Measurements from ENCODE around the gene SEC61B. TPM values are rescaled to one million over a fixed set of nuclear protein-coding genes. Genes with fewer than 3 reads are reported as not detected.

The SEC61B gene
- total RNA-seq, 1 experiment from 2014 or later: 125 TPM

GRCh38 chr9:99211746-99212145 is 10.3 kb upstream of the SEC61B start:
- intact Hi-C loops (cut with micrococcal nuclease): no loop called here
- RAD21 ChIA-PET (ENCODE audit: low non-redundant PET in 1 of 2, low total read pairs in 2 of 2, uncharacterized antibody in 2 of 2, unreplicated experiment in 2 of 2): no interaction called here
- no peaks in the 10 kb centered on the region for H3K9me3 ChIP-seq (ENCODE audit: control insufficient read depth in 1 of 2, insufficient read depth in 1 of 2, low read depth in 1 of 2, low read length in 2 of 2)
- DNase-seq (ENCODE audit: low read depth, low spot score): no peak
- H3K4me1 ChIP-seq (ENCODE audit: control insufficient read depth in 1 of 2, insufficient read depth in 2 of 2, low read length in 2 of 2): no peaks in the 10 kb centered on the region
- no peak overlapping the region for H3K4me3 ChIP-seq (replicated peaks in 1 of 2; ENCODE audit: low read depth in 1 of 2, low read length in 2 of 2)
- H3K27ac ChIP-seq (ENCODE audit: low read depth, low read length): no peak overlapping the region
- no peaks in the 10 kb centered on the region for H3K27me3 ChIP-seq (ENCODE audit: insufficient read depth, low read length)
- H3K9ac ChIP-seq (ENCODE audit: low read length): no peak overlapping the region
- BruUV-seq (replicated peaks): no TSS peak
- peaks cover 0 to 1% of the 10 kb centered on the region in 2 experiments; a peak in 1 of 4 replicates for H3K36me3 ChIP-seq (ENCODE audit: control insufficient read depth in 1 of 2, insufficient read depth in 2 of 2, low read length in 2 of 2)
- POLR2A ChIA-PET: no interaction called here
- H3K9me2 ChIP-seq (ENCODE audit: insufficient read depth): no peaks in the 10 kb centered on the region
- TF ChIP-seq CEBPB (IDR thresholded peaks at IDR 0.05; ENCODE audit: low read depth) (no peak), EGR1 (IDR thresholded peaks at IDR 0.05; ENCODE audit: low read depth) (no peak), SIN3A (IDR thresholded peaks at IDR 0.05; ENCODE audit: low read depth) (no peak)
- TF ChIP-seq, protein P1, sequence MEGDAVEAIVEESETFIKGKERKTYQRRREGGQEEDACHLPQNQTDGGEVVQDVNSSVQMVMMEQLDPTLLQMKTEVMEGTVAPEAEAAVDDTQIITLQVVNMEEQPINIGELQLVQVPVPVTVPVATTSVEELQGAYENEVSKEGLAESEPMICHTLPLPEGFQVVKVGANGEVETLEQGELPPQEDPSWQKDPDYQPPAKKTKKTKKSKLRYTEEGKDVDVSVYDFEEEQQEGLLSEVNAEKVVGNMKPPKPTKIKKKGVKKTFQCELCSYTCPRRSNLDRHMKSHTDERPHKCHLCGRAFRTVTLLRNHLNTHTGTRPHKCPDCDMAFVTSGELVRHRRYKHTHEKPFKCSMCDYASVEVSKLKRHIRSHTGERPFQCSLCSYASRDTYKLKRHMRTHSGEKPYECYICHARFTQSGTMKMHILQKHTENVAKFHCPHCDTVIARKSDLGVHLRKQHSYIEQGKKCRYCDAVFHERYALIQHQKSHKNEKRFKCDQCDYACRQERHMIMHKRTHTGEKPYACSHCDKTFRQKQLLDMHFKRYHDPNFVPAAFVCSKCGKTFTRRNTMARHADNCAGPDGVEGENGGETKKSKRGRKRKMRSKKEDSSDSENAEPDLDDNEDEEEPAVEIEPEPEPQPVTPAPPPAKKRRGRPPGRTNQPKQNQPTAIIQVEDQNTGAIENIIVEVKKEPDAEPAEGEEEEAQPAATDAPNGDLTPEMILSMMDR (IDR thresholded peaks at IDR 0.05 in 2 of 3, conservative IDR thresholded peaks at IDR 0.05 in 1 of 3; ENCODE audit: borderline replicate concordance in 1 of 3, insufficient read depth in 1 of 3, low read depth in 2 of 3, low read length in 2 of 3): peak in 2 of 3 experiments; percentile 37 to 41; a peak in 3 of 6 replicates
- TF ChIP-seq, protein P2, sequence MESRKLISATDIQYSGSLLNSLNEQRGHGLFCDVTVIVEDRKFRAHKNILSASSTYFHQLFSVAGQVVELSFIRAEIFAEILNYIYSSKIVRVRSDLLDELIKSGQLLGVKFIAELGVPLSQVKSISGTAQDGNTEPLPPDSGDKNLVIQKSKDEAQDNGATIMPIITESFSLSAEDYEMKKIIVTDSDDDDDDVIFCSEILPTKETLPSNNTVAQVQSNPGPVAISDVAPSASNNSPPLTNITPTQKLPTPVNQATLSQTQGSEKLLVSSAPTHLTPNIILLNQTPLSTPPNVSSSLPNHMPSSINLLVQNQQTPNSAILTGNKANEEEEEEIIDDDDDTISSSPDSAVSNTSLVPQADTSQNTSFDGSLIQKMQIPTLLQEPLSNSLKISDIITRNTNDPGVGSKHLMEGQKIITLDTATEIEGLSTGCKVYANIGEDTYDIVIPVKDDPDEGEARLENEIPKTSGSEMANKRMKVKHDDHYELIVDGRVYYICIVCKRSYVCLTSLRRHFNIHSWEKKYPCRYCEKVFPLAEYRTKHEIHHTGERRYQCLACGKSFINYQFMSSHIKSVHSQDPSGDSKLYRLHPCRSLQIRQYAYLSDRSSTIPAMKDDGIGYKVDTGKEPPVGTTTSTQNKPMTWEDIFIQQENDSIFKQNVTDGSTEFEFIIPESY (IDR thresholded peaks at IDR 0.05; ENCODE audit: extremely low read depth, insufficient replicate concordance, low read length): no peak
- H3K79me2 ChIP-seq (ENCODE audit: insufficient read depth, low read length): peaks cover 2% of the 10 kb centered on the region; the same call in 1 of the 2 replicates
- no peaks in the 10 kb centered on the region for H4K20me1 ChIP-seq (ENCODE audit: insufficient read depth)
- H3K4me2 ChIP-seq (ENCODE audit: low read length): no peak overlapping the region
- H2AFZ ChIP-seq (ENCODE audit: low read depth, low read length, poor library complexity, severe bottlenecking): no peak overlapping the region
- peak; percentile 84 for ATAC-seq
- CTCF ChIA-PET: no interaction called here
